Kidney epithelial cell (primary cell): ENCODE measurements around the gene RAMP2. TPM values are rescaled to one million over a fixed set of nuclear protein-coding genes. Genes with fewer than 3 reads are reported as not detected.

Source experiments
- DNase-seq: peaks from one replicate; pipeline ENCODE4 v3.0.0-alpha.2; 2010; ENCODE audit warnings: low read depth
- H3K27me3 ChIP-seq: 2 replicates; pipeline ENCODE4 v1.6.0; 2011; ENCODE audit warnings: low read length; ENCODE audit not compliant: control insufficient read depth, insufficient read depth
- H3K36me3 ChIP-seq: 2 replicates; pipeline ENCODE4 v1.5.1; 2011; ENCODE audit warnings: low read length; ENCODE audit not compliant: control insufficient read depth, insufficient read depth
- H3K4me3 ChIP-seq: 2 replicates; pipeline ENCODE4 v1.5.1; 2011; ENCODE audit warnings: low read depth, mild to moderate bottlenecking, control low read depth, low read length
- total RNA-seq: library from RNA; depleted of rRNA; stranded (reverse); fragments of >200 nt; gene quantifications from 2 replicates; pipeline ENCODE4 v1.2.3, GENCODE V29; 2015
- TF ChIP-seq, protein P1 (sequence below): IDR thresholded peaks from 2 replicates; pipeline ENCODE4 v1.5.1; 2011; ENCODE audit warnings: mild to moderate bottlenecking, moderate library complexity, low read length, control low read depth, inconsistent platforms; ENCODE audit not compliant: insufficient read depth, poor library complexity, severe bottlenecking

The RAMP2 gene
- total RNA-seq, 1 donor from 2014 or later = 1.3 TPM

- DNase-seq = no peak
- TF ChIP-seq, protein P1, sequence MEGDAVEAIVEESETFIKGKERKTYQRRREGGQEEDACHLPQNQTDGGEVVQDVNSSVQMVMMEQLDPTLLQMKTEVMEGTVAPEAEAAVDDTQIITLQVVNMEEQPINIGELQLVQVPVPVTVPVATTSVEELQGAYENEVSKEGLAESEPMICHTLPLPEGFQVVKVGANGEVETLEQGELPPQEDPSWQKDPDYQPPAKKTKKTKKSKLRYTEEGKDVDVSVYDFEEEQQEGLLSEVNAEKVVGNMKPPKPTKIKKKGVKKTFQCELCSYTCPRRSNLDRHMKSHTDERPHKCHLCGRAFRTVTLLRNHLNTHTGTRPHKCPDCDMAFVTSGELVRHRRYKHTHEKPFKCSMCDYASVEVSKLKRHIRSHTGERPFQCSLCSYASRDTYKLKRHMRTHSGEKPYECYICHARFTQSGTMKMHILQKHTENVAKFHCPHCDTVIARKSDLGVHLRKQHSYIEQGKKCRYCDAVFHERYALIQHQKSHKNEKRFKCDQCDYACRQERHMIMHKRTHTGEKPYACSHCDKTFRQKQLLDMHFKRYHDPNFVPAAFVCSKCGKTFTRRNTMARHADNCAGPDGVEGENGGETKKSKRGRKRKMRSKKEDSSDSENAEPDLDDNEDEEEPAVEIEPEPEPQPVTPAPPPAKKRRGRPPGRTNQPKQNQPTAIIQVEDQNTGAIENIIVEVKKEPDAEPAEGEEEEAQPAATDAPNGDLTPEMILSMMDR = no peak
- no peaks in the 10 kb centered on the region for H3K27me3 ChIP-seq
- H3K36me3 ChIP-seq = no peaks in the 10 kb centered on the region
- no peak overlapping the region for H3K4me3 ChIP-seq
These were observed 42.3 kb downstream of the RAMP2 start for GRCh38 chr17:42803074-42803883.

- H3K27me3 ChIP-seq = no peaks in the 10 kb centered on the region
- DNase-seq = no peak
- H3K36me3 ChIP-seq = no peaks in the 10 kb centered on the region
- H3K4me3 ChIP-seq = no peak overlapping the region
- TF ChIP-seq, protein P1 = no peak
These were observed 43.9 kb downstream of the RAMP2 start for GRCh38 chr17:42804918-42805367.

DNA sequence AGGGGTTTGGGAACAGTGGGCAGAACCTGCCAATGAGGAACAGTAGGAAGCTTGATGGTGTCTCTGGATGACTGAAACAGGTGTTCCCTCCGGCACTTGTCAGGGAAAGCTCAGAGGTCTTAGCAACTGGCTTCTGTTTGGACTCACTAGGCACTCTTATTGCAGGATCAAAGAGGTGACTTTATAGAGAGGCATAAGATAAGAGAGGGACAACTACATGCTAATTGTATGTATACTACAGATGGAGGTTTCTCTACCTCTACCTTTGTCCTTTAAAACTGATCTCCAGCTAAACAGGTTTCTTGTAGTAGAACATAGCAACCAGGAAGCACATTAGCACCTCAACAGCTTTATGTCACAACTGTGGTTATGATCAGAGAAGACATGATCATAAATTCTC, 45.2 kb downstream of the RAMP2 start:
- H3K4me3 ChIP-seq = no peak overlapping the region
- TF ChIP-seq, protein P1 = no peak
- DNase-seq = no peak
- H3K36me3 ChIP-seq = no peaks in the 10 kb centered on the region
- no peaks in the 10 kb centered on the region for H3K27me3 ChIP-seq

GRCh38 chr17:42809250-42809649, 48.2 kb downstream of the RAMP2 start:
- H3K36me3 ChIP-seq = no peaks in the 10 kb centered on the region
- TF ChIP-seq, protein P1 = no peak

More at GRCh38 chr17:42809250-42809649, 48.2 kb downstream of the RAMP2 start:
- H3K4me3 ChIP-seq = no peak overlapping the region
- H3K27me3 ChIP-seq = no peaks in the 10 kb centered on the region
- DNase-seq = no peak

Other genes with a start within 250 kb of the RAMP2 start
- gene NAGLU, start 225.0 kb upstream of the RAMP2 start, total RNA-seq = 46.2 and 49.2 TPM in 2 replicates
- 0.34 and 1.8 TPM in 2 replicates for gene HSD17B1, start 208.3 kb upstream of the RAMP2 start, total RNA-seq
- gene COASY, start 199.1 kb upstream of the RAMP2 start, total RNA-seq = 26.8 and 34.3 TPM in 2 replicates
- 33.9 and 35.9 TPM in 2 replicates for gene MLX, start 194.1 kb upstream of the RAMP2 start, total RNA-seq
- gene PSMC3IP, start 183.5 kb upstream of the RAMP2 start, total RNA-seq = 3.9 and 7.9 TPM in 2 replicates
- gene RETREG3, start 151.9 kb upstream of the RAMP2 start, total RNA-seq = 64.9 and 68.2 TPM in 2 replicates
- gene TUBG1, start 151.5 kb upstream of the RAMP2 start, total RNA-seq = 37.6 and 56.1 TPM in 2 replicates
- gene TUBG2, start 101.9 kb upstream of the RAMP2 start, total RNA-seq = 11.3 and 15.0 TPM in 2 replicates
- gene PLEKHH3, start 84.2 kb upstream of the RAMP2 start, total RNA-seq = 10.2 and 11.2 TPM in 2 replicates
- 3.1 and 8.9 TPM in 2 replicates for gene CCR10, start 79.4 kb upstream of the RAMP2 start, total RNA-seq
- gene CNTNAP1, start 78.7 kb upstream of the RAMP2 start, total RNA-seq = 5.8 and 7.0 TPM in 2 replicates
- 14.7 and 22.5 TPM in 2 replicates for gene EZH1, start 16.2 kb upstream of the RAMP2 start, total RNA-seq
- 131 and 144 TPM in 2 replicates for gene VPS25, start 12.2 kb downstream of the RAMP2 start, total RNA-seq
- 0.67 and 0.96 TPM in 2 replicates for gene WNK4, start 19.4 kb downstream of the RAMP2 start, total RNA-seq
- 48.3 and 49.4 TPM in 2 replicates for gene COA3, start 37.5 kb downstream of the RAMP2 start, total RNA-seq
- gene CNTD1, start 37.6 kb downstream of the RAMP2 start, total RNA-seq = 0.21 TPM in 1 of 2 replicates, not detected in the other
- gene BECN1, start 63.1 kb downstream of the RAMP2 start, total RNA-seq = 100 and 112 TPM in 2 replicates
- gene PSME3, start 72.2 kb downstream of the RAMP2 start, total RNA-seq = 164 and 182 TPM in 2 replicates
- 2.7 and 3.7 TPM in 2 replicates for gene AOC2, start 83.4 kb downstream of the RAMP2 start, total RNA-seq
- 0.08 and 0.55 TPM in 2 replicates for gene AOC3, start 90.0 kb downstream of the RAMP2 start, total RNA-seq
- gene G6PC1, start 139.6 kb downstream of the RAMP2 start, total RNA-seq = not detected in 2 replicates
- gene AARSD1, start 203.2 kb downstream of the RAMP2 start, total RNA-seq = 33.6 and 40.0 TPM in 2 replicates
- 1.2 and 1.6 TPM in 2 replicates for gene PTGES3L, start 218.9 kb downstream of the RAMP2 start, total RNA-seq
- 13.2 and 20.1 TPM in 2 replicates for gene RUNDC1, start 219.3 kb downstream of the RAMP2 start, total RNA-seq
- gene RPL27, start 237.2 kb downstream of the RAMP2 start, total RNA-seq = 1,478 and 1,940 TPM in 2 replicates
- 9.7 and 11.5 TPM in 2 replicates for gene IFI35, start 245.6 kb downstream of the RAMP2 start, total RNA-seq